HG03354 (cell line): ENCODE measurements around the gene CACTIN.

ENCODE experiments used
- ATAC-seq: cut with Tn5 transposase; IDR thresholded peaks from one replicate; pipeline ENCODE4 v1.9.1; 2021; ENCODE audit warnings: mild to moderate bottlenecking; ENCODE audit not compliant: unreplicated experiment, poor library complexity, severe bottlenecking

CACTIN gene

DNA sequence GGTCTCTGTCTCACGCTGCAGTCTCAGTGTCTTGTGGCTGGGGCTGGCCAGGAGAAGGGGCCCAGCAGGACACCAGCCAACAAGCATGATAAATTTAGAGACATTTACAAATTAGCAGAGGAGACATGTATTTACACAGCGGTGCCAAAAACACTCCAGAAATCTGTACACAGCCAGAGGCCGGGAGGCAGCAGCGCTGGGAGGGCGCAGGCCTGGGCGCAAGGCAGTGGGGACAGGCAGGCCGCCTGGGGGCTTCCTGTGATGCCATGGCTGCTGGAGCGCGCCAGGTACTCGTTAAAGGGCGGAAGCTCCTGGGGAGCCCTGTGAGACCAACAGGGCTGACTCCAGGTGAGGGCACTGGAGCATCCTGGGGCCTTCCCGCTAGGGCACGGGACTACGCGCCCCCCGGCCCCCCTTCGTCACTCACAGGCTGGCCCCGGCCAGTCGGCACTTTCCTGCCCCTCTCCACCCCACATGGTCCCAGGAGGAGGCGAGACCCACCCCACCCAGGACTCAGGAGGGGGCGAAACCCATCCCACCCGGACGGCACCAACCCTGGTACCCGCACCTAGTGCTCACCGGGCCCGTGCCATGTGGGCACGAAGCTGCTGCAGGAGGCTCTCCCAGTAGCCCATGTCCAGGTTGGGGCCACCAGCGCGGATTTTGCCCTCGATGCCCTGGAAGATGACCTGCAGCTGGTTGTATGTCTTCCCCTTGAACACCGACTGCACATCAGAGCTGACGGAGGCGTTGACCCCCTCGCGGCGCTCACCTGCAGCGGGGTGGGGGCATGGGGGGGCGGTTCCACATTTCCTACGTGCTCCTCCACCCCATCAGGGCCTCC is 12.6 kb downstream of the CACTIN start:
- ATAC-seq = no peak

- ATAC-seq = no peak
Observed at GRCh38 chr19:3612901-3613741, 13.5 kb downstream of the CACTIN start.

DNA sequence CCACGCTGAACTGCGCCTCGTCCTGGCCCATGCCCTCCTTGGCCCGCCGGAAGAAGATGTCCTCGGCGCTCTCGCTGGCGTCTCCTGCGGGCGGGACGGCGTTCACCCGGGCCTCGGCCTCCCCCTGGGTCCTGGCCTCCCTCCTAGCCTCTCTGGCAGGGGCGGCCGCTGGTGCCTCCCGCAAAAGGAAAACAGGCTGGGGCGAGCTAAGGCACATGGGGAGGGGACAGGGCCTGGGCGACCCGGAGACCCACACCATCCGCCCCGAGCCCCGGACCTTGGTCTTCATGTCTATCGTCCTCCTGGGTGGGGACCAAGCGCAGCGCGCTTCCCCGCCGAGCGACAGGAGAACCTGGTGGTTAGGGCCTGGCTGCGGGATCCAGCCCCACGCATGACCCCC is 14.3 kb downstream of the CACTIN start:
- ATAC-seq = no peak

DNA sequence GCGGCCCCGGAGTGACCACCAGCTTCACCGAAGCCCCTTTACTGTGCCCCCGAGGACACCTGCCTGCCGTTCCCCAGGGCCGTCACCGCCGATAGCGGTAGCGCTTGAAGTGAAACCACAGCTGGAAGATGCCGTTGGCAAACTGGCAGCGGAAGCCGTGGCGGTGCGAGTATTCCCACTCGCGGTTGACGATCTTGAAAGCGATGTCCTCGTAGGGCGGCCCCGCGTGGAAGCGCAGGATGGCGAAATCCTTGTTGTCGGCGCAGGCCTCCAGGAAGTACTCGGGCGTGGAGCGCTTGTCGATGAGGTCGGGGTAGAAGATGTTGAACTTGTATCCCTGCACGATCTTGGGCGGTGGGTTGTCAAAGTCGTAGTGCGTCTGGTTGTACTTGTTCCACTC is 14.7 kb downstream of the CACTIN start:
- ATAC-seq = no peak

- no peak for ATAC-seq
Observed at GRCh38 chr19:3610745-3611717, 15.6 kb downstream of the CACTIN start.

DNA sequence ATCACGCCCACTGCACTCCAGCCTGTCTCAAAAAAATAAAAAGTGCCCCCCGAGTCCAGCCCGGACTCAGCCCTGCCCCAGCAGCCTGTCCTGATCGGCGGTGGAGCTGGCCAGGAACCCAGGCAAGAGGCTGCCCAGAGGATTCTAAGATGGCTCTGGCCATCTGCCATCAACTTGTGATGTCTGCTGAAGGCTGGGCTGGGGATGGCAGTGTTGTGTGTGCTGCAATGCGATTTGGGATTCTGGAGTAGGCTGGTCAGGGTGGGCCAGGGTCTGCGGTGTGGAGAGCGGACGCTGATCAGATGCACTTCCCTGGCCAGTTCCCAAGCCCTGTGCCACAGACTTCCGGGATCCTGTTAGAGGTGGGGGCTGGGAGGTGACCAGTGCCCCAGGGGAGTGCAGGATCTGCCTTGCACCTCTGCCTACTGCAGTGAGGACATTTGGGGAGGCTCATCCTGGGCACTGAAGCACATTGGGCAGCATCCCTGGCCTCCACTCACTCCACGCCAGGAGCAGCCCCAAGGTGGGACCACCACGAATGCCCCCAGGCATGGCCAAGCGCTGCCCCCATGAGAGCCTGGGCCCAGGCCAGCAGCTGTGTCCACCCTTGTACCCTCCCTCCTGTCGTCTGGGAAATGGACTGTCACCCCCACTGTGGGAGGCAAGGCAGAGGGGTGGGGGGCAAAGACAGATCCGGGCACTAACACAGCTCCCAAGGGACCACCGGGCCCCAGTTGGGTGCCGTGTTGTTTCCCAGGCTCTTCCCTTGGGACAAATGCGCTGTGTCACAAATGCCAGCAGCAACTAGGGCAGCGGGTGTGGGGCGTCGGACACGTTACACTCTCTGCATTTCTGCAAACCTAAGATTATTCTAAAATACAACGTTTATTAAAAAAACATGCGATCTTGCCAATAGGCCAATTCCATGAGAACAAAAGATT is 16.5 kb downstream of the CACTIN start:
- ATAC-seq = no peak

- ATAC-seq = no peak
Observed at GRCh38 chr19:3608750-3609322, 17.8 kb downstream of the CACTIN start.

- no peak for ATAC-seq
Observed at GRCh38 chr19:3608079-3608641, 18.4 kb downstream of the CACTIN start.

DNA sequence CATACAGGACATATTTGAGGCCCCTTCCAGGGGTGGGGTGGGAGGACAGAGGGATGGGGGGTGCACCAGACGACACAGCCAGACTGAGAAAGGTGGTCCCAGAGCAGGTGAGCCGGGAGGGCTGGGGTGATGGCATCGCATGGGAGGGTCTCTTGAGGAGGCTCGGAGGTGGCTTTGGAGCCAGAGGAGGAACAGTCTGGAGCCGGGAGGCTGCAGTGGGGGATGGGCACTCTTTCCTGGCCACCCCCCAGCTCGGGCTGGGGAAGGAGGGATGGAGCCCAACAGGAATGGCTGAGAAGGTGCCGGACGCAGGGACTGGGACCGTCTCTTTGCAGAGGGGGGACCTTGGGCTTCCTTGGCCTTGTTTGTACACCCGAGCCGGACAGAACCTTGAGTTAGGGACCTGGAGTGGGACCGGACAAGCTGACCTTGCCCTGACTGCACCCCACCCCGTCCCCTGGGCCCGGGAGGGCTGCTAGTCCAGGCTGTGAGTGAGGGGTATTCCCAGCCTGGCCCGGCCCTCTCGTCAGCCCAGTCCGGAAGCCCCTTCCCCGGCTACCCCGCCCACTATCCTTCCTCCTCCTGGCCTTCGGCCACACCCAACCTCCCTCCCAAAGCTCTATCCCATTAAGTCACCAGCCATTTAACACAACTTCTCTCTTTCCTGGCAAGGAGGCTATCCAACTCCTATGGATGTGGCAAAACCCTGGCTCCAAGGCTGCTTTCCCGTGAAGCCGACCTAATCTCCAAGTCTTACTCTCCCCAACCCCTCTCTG is 19.1 kb downstream of the CACTIN start:
- no peak for ATAC-seq

DNA sequence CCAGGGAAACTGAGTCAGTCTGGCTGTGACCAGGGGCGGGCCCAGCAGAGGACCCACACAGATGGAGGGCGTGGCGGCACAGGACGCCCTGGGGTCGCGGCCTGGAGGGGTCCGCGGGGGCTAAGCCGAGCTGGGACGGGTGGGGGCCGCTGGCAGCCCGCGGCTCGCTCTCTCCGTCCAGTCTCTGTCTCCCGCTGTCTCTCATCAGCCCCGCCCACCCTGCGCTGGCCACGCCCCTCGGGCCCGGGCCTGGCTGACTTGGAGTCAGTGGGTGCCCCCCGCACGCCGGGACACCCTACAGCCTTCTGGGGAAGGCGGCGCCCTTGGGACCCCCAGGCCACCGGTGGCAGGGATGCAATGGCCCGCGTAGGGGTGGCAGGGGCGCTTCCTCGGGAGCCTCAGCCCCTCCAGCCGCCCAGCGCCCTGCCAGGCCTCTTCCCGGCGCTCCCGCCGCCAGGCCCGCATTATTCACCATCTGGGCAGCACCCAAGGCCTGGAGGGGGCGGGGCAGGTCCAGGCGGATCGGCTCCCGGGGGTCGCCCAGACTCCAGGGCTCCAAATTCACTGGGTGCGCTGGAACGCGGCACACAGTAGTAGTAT is 19.8 kb downstream of the CACTIN start, which contains the start of gene TBXA2R:
Gene TBXA2R, minus strand, starts transcription at position 186 of the 600 bp plus-strand sequence. CDS start 6,241 bp downstream, outside the sequence.
- ATAC-seq = no peak

- no peak for ATAC-seq
Observed at GRCh38 chr19:3606174-3606689, 20.4 kb downstream of the CACTIN start.

- no peak for ATAC-seq
Observed at GRCh38 chr19:3605770-3606169, 20.8 kb downstream of the CACTIN start.

- no peak for ATAC-seq
Observed at GRCh38 chr19:3605361-3605760, 21.2 kb downstream of the CACTIN start.

- no peak for ATAC-seq
Observed at GRCh38 chr19:3604987-3605343, 21.6 kb downstream of the CACTIN start.

DNA sequence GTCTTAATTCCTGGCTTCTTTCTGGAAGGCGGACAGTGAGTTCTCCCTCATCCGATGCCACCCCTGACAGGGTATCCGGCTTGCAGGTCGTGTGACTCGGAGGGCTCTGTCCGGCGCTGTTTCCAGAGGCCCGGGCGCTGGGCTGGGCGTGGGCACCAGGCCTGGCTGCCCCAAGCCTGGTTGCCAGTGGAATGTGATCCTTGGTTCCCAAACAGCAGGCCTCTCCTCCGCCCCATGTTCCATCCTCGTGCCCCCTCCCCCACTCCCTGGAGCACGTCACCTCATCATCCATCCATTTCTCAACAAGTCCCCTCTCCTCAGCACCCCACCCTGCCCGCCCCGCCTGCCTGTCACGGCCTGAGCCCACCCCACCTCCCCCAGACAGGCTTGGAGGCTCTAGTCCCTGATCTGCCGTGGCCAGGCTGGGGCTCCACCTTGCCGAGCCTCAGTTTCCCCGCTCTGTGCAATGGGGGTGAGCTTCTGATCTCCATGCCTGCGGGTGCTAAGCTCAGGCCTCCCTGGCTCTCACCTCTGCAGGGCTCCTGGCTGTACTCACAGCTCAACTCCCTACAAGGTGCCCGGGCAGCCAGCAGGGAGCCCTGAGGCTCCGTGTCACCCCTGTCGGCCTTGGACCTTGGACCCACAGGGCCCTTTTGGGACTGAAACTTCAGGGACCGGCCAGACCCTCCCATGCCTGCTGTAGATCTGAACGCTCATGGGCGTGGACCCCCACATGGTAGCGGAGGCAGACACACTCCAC is 22.2 kb downstream of the CACTIN start:
- no peak for ATAC-seq
